ENCODE data around the gene ADAMTSL1. TPM values are rescaled to one million over a fixed set of nuclear protein-coding genes. Genes with fewer than 3 reads are reported as not detected.

ADAMTSL1 gene
- total and polyA plus RNA-seq, 2 donors (not counting 3 experiments of a cell fraction or from before 2014, with no cell fraction given): 15.0 to 18.4 TPM

DNA sequence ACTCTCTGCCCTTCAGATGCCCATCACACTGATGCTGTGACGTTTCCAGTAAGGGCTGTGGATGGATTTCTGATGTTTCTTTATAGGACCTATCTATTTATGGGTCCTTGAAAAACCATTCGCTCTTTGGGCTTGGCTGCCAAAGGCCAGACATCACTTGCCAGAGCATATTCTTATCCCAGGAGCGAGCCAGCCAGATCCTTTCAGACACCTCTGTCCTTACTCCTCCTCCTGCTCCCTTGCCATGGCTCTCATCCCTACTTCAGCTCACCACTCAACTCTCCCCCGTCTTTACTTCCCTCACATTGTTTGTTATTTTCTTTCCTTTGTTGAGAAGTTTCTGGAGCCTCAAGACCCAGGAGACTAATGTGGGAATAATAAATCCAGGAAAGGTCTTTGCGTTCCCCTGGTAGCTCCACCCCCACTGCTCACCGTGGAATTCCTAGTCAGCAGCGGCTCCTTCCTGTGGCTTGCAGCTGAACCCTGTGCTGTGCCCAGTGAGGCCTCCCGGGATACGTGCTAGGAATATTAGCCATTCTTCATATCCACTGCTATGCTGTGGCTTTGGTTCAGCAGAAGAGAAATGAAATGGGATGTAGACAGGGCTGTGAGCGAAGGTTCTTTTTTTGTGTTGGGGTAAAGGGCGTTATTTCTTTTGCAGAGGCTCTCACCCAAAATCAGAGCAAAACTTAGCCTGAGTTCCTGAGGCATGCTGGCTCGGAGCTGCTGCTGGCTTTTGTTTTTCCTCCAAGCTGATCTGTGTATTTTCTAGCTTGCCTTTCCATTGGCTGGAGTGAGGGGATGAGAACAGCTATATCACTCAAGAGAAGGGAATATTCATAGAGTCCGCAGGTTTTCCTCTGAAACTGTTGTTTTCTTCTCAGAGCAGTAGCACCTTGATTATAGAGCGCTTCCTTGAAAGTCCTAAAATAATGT lies 387.9 kb downstream of the ADAMTSL1 start:
- intact Hi-C loops (cut with micrococcal nuclease) (no loop called here), dilution Hi-C loops (cut with MboI; ENCODE audit: extremely low pct_ligation_motif_present, low sequenced_read_pairs) (no loop called here)
- H2AFZ ChIP-seq (ENCODE audit: low read depth, low read length): no peak overlapping the region
- DNase-seq (ENCODE audit: low read depth, low spot score) (peak; percentile 40), FAIRE-seq (no peak)
- no peak overlapping the region for H3K4me2 ChIP-seq (ENCODE audit: insufficient read depth, low read length)
- ChIA-PET CTCF (interaction anchor here (0.7 kb wide), 2 partner anchors 94 to 167 kb away, joined by 3 to 4 read pairs; no protein-coding TSS in a partner anchor), POLR2A (no interaction called here)
- no TSS peak for BruUV-seq (replicated peaks)
- no peaks in the 10 kb centered on the region for H3K9me1 ChIP-seq (replicated peaks; ENCODE audit: control insufficient read depth, extremely low read depth, insufficient read depth, low read length)
- peaks cover 6% of the 10 kb centered on the region for H3K4me1 ChIP-seq (ENCODE audit: control insufficient read depth, extremely low read depth, insufficient read depth, low read length)
- H3K36me3 ChIP-seq (ENCODE audit: control insufficient read depth in 2 of 2, extremely low read depth in 1 of 2, insufficient read depth in 2 of 2, low read length in 2 of 2): no peaks in the 10 kb centered on the region
- TF ChIP-seq JUN (IDR thresholded peaks at IDR 0.05; ENCODE audit: borderline replicate concordance, insufficient read depth, insufficient read length, low read depth) (no peak), POLR2A (IDR thresholded peaks at IDR 0.05; ENCODE audit: low read depth, low read length) (no peak), GATA2 (IDR thresholded peaks at IDR 0.05; ENCODE audit: insufficient read depth, insufficient read length, low read depth, low read length) (no peak), EZH2 (IDR thresholded peaks at IDR 0.05; ENCODE audit: borderline replicate concordance, low read depth, low read length, severe bottlenecking) (no peak), FOS (IDR thresholded peaks at IDR 0.05; ENCODE audit: borderline replicate concordance, insufficient read depth, low read length) (no peak), POLR2AphosphoS5 (IDR thresholded peaks at IDR 0.05; ENCODE audit: insufficient read depth, low read depth, low read length) (no peak), MYC (IDR thresholded peaks at IDR 0.05; ENCODE audit: low read depth, low read length) (no peak)
- TF ChIP-seq, protein P1, sequence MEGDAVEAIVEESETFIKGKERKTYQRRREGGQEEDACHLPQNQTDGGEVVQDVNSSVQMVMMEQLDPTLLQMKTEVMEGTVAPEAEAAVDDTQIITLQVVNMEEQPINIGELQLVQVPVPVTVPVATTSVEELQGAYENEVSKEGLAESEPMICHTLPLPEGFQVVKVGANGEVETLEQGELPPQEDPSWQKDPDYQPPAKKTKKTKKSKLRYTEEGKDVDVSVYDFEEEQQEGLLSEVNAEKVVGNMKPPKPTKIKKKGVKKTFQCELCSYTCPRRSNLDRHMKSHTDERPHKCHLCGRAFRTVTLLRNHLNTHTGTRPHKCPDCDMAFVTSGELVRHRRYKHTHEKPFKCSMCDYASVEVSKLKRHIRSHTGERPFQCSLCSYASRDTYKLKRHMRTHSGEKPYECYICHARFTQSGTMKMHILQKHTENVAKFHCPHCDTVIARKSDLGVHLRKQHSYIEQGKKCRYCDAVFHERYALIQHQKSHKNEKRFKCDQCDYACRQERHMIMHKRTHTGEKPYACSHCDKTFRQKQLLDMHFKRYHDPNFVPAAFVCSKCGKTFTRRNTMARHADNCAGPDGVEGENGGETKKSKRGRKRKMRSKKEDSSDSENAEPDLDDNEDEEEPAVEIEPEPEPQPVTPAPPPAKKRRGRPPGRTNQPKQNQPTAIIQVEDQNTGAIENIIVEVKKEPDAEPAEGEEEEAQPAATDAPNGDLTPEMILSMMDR (IDR thresholded peaks at IDR 0.05; ENCODE audit: extremely low read depth in 1 of 2, insufficient read depth in 1 of 2, low read depth in 1 of 2, low read length in 2 of 2): no peak
- TF ChIP-seq, protein P2, sequence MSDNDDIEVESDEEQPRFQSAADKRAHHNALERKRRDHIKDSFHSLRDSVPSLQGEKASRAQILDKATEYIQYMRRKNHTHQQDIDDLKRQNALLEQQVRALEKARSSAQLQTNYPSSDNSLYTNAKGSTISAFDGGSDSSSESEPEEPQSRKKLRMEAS (IDR thresholded peaks at IDR 0.05; ENCODE audit: insufficient read depth, insufficient read length): no peak
- no peak overlapping the region for H3K9ac ChIP-seq (replicated peaks; ENCODE audit: extremely low read depth, insufficient read depth, low read length)
- H3K27ac ChIP-seq (ENCODE audit: insufficient read depth, low read depth, low read length): no peak overlapping the region
- H3K79me2 ChIP-seq (ENCODE audit: control insufficient read depth, insufficient read depth, low read length): no peaks in the 10 kb centered on the region
- no peak overlapping the region for H3K4me3 ChIP-seq (replicated peaks in 1 of 3; ENCODE audit: insufficient read depth in 1 of 3, low read depth in 1 of 3, low read length in 3 of 3)
- H4K20me1 ChIP-seq (replicated peaks; ENCODE audit: control insufficient read depth, extremely low read depth, insufficient read depth, low read length): no peaks in the 10 kb centered on the region
- H3K9me3 ChIP-seq (replicated peaks; ENCODE audit: control insufficient read depth, insufficient read depth, low read length): no peaks in the 10 kb centered on the region
- no peaks in the 10 kb centered on the region for H3K27me3 ChIP-seq (ENCODE audit: control insufficient read depth in 2 of 2, insufficient read depth in 2 of 2, low read length in 2 of 2)
